Gastroesophageal sphincter (tissue), 3 donors: ENCODE data around the gene ABCA7.

Experiments used
- POLR2A ChIP-seq, 2 donors: fragments of 450-650 bp; IDR thresholded peaks; one replicate each; pipeline ENCODE4 v1.6.1; 2017; ENCODE audit warnings: antibody characterized with exemption in 2 of 2, mild to moderate bottlenecking in 2 of 2, moderate library complexity in 1 of 2
- TF ChIP-seq, protein P1 (sequence below), 4 experiments: fragments of 200-600 bp in 2 of 4; fragments of 450-650 bp in 2 of 4; sonication (generic) in 1 of 4; IDR thresholded peaks; one replicate each; pipeline ENCODE4 v1.5.1; 2017 to 2019; ENCODE audit warnings: antibody characterized with exemption in 4 of 4, mild to moderate bottlenecking in 2 of 4, moderate library complexity in 2 of 4

DNA sequence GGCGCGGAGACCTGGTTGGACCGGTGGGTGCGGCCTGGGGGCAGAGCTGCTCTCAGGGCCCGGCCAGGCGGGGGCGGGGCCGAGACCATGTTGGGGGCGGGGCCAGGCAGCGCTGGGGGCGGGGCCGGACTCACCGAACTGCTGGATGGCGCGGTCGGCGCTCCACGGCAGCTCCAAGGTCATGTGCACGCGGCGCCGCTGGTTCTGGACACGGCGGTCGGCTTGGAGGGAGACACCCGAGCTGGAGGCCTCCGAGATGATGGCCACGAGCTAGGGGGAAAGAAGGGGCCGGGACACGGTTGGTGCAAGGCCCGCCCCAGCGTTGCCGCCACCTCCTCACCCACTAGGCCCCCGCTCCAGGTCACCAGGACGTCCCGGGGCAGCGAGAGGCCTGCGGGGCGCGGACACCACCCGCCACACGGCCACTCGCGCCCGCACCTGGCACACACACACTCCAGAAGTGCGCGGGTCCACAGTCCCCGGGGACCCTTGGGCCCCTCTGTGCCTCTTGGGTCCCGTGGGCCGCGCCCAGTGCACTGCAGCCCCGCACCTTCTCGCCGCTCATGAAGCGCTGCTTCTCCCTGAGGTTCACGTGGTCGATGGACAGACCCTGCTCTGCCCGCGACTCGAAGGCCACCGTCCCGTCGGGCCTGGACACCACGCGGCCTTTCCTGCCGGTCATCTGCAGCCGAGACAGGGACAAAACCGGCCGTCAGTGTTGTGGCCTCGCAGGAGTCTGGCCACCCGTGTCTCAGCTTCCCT, 72.5 kb downstream of the ABCA7 start:
- TF ChIP-seq, protein P1, sequence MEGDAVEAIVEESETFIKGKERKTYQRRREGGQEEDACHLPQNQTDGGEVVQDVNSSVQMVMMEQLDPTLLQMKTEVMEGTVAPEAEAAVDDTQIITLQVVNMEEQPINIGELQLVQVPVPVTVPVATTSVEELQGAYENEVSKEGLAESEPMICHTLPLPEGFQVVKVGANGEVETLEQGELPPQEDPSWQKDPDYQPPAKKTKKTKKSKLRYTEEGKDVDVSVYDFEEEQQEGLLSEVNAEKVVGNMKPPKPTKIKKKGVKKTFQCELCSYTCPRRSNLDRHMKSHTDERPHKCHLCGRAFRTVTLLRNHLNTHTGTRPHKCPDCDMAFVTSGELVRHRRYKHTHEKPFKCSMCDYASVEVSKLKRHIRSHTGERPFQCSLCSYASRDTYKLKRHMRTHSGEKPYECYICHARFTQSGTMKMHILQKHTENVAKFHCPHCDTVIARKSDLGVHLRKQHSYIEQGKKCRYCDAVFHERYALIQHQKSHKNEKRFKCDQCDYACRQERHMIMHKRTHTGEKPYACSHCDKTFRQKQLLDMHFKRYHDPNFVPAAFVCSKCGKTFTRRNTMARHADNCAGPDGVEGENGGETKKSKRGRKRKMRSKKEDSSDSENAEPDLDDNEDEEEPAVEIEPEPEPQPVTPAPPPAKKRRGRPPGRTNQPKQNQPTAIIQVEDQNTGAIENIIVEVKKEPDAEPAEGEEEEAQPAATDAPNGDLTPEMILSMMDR (IDR thresholded peaks at IDR 0.05), result no peak
- no peak for TF ChIP-seq POLR2A (IDR thresholded peaks at IDR 0.05)
